Measurements from ENCODE around the gene RASSF5.
"Not testable (repeated sequence)": the region's sequence is repeated elsewhere in the genome, so short reads cannot be mapped to it uniquely, and the experiment has no call there.

The RASSF5 gene

DNA sequence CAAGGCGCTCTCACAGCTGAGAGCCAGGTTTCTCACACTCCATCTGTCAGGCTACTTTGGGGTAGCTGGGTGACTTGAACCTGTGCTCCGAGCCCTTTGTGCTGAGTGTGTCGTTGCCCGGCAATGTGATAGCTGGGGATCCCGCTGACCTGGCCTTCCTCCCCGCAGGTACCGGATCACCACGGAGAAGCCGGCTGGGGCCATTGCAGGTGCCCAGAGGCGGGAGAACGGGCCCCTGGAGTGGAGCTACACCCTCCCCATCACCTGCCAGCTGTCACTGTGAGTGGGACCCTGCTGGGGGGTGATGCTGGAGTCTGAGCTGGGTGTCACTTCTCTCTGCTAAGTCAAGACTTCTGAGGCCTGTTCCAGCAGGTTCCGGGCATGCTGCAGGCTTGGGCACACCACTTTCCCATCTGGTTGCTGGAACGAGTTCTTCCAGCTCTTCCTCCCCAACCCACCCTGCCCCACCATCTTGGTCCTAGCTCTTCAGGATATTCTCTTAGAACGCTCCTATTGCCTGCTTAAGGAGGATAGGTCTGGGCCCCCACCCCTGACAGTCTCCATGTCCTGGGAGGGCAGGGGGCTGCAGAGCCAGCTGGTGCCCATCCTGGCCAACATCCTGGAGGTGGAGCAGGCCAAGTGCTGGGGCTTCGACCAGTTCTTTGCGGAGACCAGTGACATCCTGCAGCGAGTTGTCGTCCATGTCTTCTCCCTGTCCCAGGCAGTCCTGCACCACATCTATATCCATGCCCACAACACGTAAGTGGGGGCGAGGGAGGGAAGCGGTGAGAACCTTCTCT, 29.6 kb upstream of the RASSF5 start:
- no peak for DNase-seq

GRCh38 chr1:206478746-206479145, 28.6 kb upstream of the RASSF5 start:
- no peak for DNase-seq

- peak; percentile 43 for DNase-seq
Observed at GRCh38 chr1:206479183-206480125, 27.9 kb upstream of the RASSF5 start.

- DNase-seq, result no peak
Observed at GRCh38 chr1:206480211-206480610, 27.1 kb upstream of the RASSF5 start.

DNA sequence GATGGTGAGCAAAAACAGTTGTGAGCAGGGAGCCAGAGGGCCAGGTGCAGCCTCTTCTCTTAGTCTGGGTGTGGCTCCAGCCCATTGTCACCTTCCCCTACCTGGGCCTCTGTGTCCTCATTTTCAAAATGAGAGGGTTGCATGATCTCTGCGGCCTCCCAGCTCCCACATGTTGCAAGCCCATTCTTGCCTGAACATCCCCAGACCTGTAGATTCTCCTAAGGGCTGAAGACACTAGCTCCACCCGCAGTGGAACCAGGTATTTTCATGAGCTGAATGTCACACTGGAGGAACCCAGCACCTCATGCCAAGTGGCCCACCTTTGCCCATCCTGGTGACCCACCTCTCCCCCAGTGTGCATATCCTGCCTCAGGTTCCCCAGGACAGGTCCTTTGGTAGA, 24.7 kb upstream of the RASSF5 start:
- DNase-seq, result no peak

DNA sequence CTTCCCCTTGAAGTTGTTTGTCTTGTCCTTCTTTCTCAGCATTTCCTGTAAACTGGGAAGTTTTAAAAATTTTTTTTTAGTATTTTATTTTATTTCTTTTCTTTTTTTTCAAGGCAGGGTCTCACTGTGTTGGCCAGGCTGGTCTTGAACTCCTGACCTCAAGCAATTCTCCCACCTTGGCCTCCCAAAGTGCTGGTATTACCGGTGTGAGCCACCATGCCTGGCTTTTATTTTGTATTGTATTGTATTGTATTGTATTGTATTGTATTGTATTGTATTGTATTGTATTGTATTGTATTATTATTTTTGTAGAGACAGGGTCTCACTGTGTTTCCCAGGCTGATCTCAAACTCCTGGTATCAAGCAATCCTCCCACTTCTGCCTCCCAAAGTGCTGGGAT, 23.5 kb upstream of the RASSF5 start:
- DNase-seq, result not testable (repeated sequence)

DNA sequence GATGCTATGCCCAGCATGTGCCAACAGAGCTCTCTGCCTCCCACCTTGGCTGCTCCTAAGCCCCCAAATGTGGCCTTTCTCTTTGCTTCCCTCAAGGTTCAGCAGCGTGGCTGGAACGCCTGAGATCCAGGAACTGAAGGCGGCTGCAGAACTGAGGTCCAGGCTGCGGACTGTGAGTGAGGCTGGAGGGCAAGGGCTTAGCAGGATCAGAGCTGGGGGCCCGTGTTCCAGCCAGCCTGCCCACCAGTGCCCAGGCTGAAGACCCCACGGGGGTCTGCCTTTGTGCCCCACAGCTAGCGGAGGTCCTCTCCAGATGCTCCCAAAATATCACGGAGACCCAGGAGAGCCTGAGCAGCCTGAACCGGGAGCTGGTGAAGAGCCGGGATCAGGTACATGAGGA, 22.4 kb upstream of the RASSF5 start:
- no peak for DNase-seq

DNA sequence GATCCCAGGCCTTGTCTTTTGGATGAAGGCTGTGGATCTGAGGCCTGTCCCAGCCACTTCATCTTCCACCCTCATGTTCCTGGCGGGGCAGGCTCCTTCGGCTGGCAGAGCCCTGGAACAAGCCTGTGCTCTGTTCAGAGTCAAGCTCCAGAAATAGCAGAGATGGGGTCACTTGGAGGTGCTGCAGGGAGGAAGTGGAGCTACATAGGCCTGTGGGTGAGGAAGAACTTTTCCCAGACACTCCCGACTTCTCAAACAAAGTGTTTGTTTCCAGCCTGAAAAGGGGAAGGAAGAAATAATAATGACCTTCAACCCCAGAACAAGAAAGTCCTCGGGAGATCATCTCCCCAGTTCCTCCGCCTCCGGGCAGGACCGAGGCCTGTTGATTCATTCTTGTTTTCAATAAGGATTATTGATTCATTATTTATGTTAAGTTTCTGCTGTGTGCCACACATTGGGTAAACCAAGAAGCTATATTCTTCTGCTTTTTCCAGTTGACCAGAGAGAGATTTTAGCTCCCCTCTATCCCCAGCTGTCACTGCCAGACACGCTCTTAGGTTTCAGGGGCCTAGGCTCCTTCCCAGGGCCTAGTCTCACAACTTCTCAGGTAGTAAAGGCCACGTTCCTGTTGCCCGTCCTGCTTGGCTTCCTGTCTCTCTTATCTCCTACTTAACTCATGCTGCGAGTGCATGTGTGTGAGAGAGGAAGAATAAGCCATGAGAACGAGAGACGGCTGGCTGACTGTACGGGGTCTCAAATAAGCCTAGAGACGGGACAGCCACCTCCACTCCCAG, 20.1 kb upstream of the RASSF5 start:
- no peak for DNase-seq

- no peak for DNase-seq
Observed at GRCh38 chr1:206487970-206488369, 19.4 kb upstream of the RASSF5 start.

- DNase-seq, result no peak
Observed at GRCh38 chr1:206488466-206488865, 18.9 kb upstream of the RASSF5 start.

GRCh38 chr1:206489980-206490770, 17.2 kb upstream of the RASSF5 start:
- DNase-seq, result peak; percentile 72

DNA sequence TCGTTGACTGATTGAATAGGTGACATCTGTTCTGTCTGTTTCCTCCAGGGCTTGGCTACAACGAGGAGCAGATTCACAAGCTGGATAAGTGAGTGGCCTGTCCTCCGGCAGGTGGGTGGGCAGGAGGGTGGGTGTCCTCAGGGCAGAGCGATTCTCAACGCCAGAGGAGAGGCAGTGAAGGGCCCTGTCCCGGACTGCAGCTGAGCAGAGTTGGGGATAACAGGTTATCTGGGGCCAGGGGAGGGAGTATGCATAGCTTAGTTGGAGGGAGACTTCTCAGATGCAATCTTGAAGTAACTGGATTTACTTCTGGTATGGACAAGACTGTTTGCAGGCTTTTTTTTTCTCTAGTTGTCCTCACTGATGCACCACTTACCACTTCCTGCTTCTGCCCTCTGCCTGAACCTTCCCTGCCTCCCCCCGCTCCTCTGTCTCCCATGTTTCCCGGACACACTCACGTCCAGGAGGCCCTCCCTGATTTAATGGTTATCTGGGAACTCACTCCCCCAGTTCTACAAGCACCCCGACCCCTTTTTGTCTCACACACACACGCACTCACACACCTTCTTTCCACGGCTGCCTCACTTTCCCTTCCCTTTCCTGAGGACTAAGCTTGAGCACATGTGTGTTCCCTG, 16.4 kb upstream of the RASSF5 start:
- DNase-seq, result no peak

DNA sequence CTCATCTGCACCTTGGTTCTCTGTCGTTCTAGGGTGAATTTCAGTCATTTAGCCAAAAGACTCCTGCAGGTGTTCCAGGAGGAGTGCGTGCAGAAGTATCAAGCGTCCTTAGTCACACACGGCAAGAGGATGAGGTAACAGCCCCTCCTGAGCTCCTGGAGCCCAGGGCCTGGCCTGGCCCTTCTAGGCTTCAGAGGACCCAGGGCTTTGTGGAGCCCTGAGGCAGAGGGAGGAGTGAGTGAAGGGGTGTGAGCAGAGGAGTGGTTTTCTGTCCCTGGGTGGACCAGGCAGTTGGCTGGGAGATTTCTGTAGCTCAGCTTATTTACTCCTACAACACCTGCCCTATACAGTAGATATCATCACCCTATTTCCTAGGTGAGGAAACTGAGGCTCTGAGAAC, 15.7 kb upstream of the RASSF5 start:
- peak; percentile 29 for DNase-seq

DNA sequence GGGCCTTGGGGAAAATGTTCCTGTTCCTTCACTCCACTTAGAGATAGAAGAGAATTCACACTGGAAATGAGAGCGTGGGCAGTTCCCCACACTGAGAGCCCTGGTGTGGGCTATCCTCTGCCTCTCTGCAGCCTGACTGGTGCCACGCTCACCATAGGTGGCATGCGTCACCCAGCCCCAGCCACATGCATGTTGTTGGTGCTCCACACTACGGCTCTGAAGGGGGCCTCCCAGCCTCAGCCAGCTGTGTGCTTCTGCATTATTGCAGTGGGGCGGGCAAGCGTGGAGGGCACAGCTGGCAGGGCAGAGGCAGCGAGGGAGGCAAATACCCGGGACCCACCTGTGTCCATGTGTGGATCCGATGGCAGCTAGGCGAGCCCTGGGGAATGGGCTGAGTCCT, 14.7 kb upstream of the RASSF5 start:
- no peak for DNase-seq

DNA sequence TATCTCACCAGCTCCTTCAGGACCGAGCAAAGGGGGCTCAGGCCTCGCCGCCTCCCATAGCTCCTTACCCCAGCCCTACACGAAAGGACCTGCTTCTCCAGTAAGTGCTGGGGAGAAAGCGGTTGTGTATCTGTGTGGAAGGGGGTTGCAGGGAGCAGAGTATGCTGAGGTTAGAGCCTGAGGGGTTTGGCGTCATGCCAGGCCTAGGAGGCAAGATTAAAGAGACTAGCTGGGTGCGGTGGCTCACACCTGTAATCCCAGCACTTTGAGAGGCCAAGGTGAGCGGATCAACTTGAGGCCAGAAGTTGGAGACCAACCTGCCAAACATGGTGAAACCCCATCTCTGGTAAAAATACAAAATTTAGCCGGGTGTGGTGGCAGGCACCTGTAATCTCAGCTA, 14.1 kb upstream of the RASSF5 start:
- DNase-seq, result no peak

DNA sequence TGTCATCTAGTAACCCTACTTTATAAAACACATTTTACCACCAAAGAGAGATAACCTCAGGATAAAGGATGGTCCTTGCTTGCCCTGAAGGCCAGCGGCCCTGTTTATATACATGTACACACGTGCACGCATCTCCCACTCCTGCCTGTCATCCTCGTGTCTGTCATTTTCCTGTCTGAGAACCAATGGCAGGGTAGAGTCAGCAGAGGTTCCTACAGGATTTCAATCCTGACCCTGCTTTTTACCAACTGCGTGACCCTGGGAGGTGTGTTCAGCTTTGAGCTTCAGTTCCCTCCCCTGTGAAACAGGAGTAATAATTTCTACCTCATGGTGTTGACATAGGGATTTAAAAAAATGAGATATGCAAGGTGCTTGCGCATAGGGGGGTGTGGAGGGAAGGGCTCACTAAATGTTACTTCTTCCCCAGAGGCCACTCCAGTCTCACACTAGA, 12.3 kb upstream of the RASSF5 start:
- no peak for DNase-seq

DNA sequence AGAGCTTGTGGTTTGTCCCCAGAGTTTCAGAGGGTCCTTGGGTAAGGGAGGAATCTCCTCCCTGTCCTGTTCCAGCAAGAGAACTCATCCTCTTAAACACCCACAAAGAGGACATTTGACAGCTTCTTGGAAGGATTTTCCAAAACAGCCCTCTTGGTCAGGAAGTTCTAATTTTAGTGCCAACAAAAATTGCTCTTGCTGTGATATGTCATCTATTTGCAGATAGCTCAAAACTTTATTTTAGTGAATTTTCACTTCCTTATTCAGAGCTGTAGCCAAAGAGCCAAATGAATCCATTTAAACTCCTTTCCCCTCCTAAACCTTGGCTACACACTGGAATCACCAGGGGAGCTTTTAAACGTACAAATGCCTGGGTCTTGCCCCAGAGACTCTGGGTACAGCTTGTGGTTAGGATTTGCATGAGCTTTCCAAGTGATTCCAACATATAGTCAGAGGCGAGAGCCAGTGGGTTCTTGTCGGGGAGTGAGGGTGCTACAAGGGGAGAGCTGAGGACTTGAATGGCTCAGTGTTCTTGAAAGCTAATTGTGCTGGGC, 11.8 kb upstream of the RASSF5 start:
- DNase-seq, result no peak

GRCh38 chr1:206496131-206496793, 11.1 kb upstream of the RASSF5 start:
- peak; percentile 59 for DNase-seq

DNA sequence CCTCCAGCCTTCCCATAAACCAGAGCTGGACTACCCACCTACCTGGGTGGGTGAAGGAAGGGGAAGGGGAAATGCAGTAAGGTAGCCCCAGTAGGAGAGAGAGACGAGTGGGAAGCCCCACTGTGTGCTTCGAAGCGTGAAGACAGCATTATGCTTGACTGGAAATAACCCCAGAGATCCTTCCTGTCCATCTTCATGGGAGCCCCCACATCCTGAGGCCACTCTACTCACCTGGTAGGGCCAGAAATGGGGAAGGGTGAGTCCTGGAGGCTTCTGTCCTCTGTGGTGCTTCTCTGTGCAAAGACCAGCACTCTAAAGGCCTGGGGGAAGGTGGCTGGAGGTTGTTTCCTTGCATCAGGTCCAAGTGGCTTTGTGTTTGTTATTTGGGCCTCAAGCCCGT, 10.0 kb upstream of the RASSF5 start:
- DNase-seq, result no peak

- DNase-seq, result no peak
Observed at GRCh38 chr1:206497774-206498173, 9.6 kb upstream of the RASSF5 start.

GRCh38 chr1:206498685-206499084, 8.6 kb upstream of the RASSF5 start:
- no peak for DNase-seq

Data from NCI-H2029 (cell line).